ENCODE results near the gene BRIX1.
A peak's percentile ranks its signal among the peaks of the same experiment; 100 is the strongest.

Gene BRIX1, protein sequence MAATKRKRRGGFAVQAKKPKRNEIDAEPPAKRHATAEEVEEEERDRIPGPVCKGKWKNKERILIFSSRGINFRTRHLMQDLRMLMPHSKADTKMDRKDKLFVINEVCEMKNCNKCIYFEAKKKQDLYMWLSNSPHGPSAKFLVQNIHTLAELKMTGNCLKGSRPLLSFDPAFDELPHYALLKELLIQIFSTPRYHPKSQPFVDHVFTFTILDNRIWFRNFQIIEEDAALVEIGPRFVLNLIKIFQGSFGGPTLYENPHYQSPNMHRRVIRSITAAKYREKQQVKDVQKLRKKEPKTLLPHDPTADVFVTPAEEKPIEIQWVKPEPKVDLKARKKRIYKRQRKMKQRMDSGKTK

DNA sequence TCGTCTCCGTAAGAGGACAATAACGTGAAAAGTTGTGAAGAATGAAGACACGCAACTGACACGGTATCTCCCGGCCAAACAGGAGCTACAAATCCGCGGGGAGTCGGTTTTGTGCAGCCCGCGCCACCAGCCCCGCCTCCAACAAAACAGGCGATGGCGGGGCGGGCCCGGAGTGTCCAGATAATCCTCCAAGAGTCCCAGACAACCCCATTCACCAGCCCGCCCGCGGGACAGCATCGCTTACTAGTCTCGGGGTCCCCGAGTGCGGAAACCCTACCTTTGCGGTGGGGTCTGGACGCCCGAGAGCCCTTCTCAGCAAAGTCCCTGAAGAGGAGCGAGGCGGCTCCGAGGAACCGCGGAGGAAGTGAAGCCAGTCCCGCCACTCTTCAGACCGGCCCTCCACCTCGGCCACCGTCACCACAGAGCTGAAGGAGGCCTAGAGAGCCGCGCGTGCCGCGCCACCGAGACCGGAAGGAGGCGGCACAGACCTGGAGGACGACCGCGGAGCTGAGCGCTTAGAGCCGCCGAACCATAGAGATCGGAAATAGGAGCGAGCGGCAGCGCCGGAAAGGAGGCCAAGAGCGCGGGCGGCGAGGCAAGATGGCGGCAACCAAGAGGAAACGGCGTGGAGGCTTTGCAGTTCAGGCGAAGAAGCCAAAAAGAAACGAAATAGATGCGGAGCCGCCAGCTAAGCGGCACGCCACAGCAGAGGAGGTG lies at the start of gene BRIX1, which contains the start of gene RAD1:
Gene BRIX1 (plus strand): TSS at position 573 of the 717 bp plus-strand sequence. CDS start 28 bp downstream, at position 601.
Gene RAD1 (minus strand): TSS at position 366 of the 717 bp plus-strand sequence. CDS start 612 bp downstream, outside the sequence.
- no peaks in the 10 kb centered on the region for H3K27me3 ChIP-seq
- H3K27ac ChIP-seq: peak within 1 kb of the TSS; percentile 96
- H3K9ac ChIP-seq: peak within 1 kb of the TSS; percentile 98
- H4K20me1 ChIP-seq: peaks cover 37% of the 10 kb centered on the region; the same call in 1 of the 2 replicates
- peaks cover 40% of the 10 kb centered on the region for H3K4me1 ChIP-seq
- no peak for TF ChIP-seq Cebpa-rat (IDR thresholded peaks at IDR 0.05)
- H3K4me2 ChIP-seq: peak within 1 kb of the TSS; percentile 95
- H3K4me3 ChIP-seq: peak within 1 kb of the TSS; percentile 100
- no peaks in the 10 kb centered on the region for H3K9me3 ChIP-seq
- H3K36me3 ChIP-seq: peaks cover 54% of the 10 kb centered on the region

DNA sequence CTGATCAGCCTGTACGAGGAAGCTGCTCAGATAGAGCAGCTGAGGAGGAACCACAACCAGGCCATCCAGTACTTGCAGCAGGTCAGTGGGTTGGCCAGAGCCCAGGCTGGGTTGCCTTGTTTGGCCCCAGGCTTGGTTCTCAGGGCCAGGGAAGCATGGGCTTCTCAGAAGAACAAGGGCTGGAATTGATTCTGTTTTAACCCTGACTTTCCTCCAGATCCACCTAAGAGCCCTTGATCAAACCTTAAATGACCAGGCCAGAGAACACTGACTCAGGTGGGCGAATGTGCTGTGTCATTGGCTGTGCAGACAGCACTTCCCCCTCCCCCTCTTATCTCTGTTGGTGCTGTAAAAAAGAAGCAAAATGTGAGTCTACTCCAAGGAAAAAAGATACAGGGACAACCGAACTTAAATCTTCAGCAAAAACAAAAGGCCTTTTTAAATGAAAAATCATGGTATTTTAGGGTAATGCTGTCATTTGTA lies 48.5 kb upstream of the BRIX1 start:
- Histone ChIP-seq H4K20me1 (no peaks in the 10 kb centered on the region), H3K4me2 (no peak overlapping the region), H3K9me3 (no peaks in the 10 kb centered on the region), H3K4me3 (no peak overlapping the region), H3K27ac (no peak overlapping the region), H3K4me1 (peaks cover 20% of the 10 kb centered on the region), H3K9ac (no peak overlapping the region), H3K27me3 (no peaks in the 10 kb centered on the region), H3K36me3 (no peaks in the 10 kb centered on the region)
- no peak for TF ChIP-seq Cebpa-rat (IDR thresholded peaks at IDR 0.05)

DNA sequence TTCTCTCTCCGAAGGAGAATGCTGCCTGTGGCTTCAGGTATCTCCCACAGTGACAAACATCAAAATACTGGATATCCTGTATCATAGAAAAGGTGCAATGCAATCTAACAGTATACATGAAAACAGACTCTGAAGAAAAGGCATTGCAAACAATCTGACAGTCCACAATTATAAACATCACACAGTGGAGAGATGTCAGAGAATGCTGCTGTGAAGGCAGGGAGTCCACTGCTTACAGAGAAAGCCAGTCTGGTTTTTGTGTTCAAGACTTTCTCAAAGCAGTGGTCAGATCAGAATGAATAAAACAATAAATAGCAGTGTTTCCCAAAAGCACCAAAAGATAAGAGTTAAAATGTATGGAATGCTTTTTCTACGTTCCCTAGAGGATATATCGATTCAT lies 47.9 kb upstream of the BRIX1 start:
- H3K9me3 ChIP-seq: no peaks in the 10 kb centered on the region
- peaks cover 18% of the 10 kb centered on the region for H3K4me1 ChIP-seq
- no peak overlapping the region for H3K27ac ChIP-seq
- no peaks in the 10 kb centered on the region for H3K27me3 ChIP-seq
- H3K4me3 ChIP-seq: no peak overlapping the region
- H3K9ac ChIP-seq: no peak overlapping the region
- H3K36me3 ChIP-seq: no peaks in the 10 kb centered on the region
- no peaks in the 10 kb centered on the region for H4K20me1 ChIP-seq
- no peak overlapping the region for H3K4me2 ChIP-seq
- no peak for TF ChIP-seq Cebpa-rat (IDR thresholded peaks at IDR 0.05)

DNA sequence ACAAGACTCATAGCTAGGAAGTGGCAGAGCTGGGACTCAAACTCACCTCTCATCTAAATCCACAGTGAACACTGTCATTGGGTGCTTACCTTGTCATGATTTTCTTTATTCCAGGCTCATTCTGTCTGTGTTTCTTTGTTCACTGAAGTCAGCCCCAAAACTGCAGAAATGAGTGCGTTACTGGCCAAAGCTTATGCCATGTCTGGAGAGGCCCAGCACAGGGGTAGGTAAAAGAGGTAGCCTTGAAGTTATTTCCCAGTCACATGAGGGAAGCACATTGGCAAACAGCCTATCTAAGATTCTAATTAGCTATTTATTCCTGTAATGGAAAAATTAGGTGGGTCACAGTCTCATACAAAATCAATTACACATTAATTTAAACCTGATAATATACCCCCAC lies 46.7 kb upstream of the BRIX1 start:
- Histone ChIP-seq H3K27me3 (no peaks in the 10 kb centered on the region), H3K9me3 (no peaks in the 10 kb centered on the region), H4K20me1 (no peaks in the 10 kb centered on the region), H3K9ac (no peak overlapping the region), H3K4me3 (no peak overlapping the region), H3K36me3 (no peaks in the 10 kb centered on the region), H3K4me2 (no peak overlapping the region), H3K4me1 (peaks cover 7% of the 10 kb centered on the region), H3K27ac (no peak overlapping the region)
- no peak for TF ChIP-seq Cebpa-rat (IDR thresholded peaks at IDR 0.05)

DNA sequence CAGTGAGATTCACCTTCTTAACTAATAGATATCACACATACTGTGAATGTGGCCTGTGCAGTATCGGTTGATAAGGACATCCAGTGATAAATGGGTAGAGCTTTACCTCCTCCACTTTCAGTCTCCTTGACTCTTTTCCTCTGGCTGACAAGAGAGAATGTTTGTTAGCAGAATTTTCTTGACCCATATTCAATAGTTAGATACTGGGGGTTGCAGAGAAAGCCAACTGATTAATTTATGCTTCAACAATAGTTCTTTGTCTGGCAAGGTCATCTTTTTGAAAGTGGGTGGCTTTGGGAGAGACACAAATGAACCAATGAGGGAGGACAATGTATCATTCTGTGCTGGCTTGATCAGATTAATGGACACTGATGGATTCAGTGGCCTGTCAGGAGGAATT lies 46.3 kb upstream of the BRIX1 start:
- Histone ChIP-seq H3K27me3 (no peaks in the 10 kb centered on the region), H3K36me3 (no peaks in the 10 kb centered on the region), H3K4me2 (no peak overlapping the region), H3K4me1 (peaks cover 3% of the 10 kb centered on the region; the same call in 1 of the 2 replicates), H3K9me3 (no peaks in the 10 kb centered on the region), H3K9ac (no peak overlapping the region), H4K20me1 (no peaks in the 10 kb centered on the region), H3K27ac (no peak overlapping the region), H3K4me3 (no peak overlapping the region)
- no peak for TF ChIP-seq Cebpa-rat (IDR thresholded peaks at IDR 0.05)

DNA sequence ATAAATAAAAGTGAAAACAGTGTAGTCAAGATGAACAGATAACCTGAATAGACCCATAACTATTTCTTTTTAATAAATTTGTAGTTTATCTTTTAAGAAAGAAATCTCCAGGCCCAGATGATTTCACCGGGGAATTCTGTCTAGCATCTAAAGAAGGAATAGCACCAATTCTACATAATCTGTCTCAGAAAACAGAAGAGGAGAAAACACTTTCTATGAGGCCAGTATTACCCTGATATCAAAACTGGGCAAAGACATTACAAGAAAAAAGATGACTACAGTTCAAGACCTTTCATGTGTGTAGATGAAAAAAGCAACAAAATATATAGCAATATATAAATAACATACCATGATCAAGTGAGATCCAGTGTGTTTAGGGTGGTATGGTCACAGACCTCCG lies 45.1 kb upstream of the BRIX1 start:
- TF ChIP-seq Cebpa-rat (IDR thresholded peaks at IDR 0.05): no peak
- Histone ChIP-seq H3K4me3 (no peak overlapping the region), H3K27me3 (no peaks in the 10 kb centered on the region), H3K9ac (no peak overlapping the region), H3K27ac (no peak overlapping the region), H3K4me1 (no peaks in the 10 kb centered on the region), H3K9me3 (peaks cover 2% of the 10 kb centered on the region), H3K4me2 (no peak overlapping the region), H4K20me1 (no peaks in the 10 kb centered on the region), H3K36me3 (no peaks in the 10 kb centered on the region)

DNA sequence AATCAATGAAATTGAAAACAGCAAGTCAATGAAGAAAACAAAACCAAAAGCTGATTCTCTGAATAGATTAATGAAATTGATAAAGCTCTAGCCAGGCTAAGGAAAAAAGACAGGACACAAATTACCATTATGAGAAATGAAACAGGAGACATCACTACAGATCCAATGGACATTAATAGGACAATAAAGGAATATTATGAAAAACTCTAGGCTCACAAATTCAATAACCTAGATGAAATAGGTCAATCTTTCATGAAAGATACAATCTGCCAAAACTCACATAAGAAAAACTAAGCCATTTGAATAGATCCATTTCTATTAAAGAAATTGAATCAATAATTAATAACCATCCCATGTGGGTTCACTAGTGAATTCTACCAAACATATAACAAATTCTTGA lies 39.2 kb upstream of the BRIX1 start:
- TF ChIP-seq Cebpa-rat (IDR thresholded peaks at IDR 0.05): no peak
- H3K9ac ChIP-seq: no peak overlapping the region
- H3K27me3 ChIP-seq: no peaks in the 10 kb centered on the region
- H3K9me3 ChIP-seq: peaks cover 4% of the 10 kb centered on the region
- H3K4me2 ChIP-seq: no peak overlapping the region
- H3K4me3 ChIP-seq: no peak overlapping the region
- no peaks in the 10 kb centered on the region for H4K20me1 ChIP-seq
- H3K4me1 ChIP-seq: no peaks in the 10 kb centered on the region
- H3K36me3 ChIP-seq: no peaks in the 10 kb centered on the region
- no peak overlapping the region for H3K27ac ChIP-seq

DNA sequence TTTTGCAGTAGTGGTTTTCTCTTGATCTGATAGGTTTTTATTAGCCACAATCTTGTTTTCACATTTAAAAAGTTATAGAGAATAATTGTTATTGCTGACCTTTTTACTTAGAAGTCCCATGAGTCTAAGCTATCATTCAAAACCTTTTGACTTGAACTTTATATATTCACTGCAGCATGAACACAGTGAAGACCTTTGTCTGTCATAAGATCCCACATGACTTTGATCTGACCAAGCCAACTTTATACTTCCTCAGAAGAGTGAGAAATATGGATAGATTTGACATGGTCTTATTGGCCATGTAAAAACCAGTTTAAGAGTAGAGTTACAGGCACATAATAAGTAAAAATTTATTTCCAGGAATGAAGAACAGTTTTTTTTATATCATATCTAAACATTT lies 34.3 kb upstream of the BRIX1 start:
- Histone ChIP-seq H3K4me2 (no peak overlapping the region), H3K27ac (no peak overlapping the region), H3K27me3 (no peaks in the 10 kb centered on the region)

DNA sequence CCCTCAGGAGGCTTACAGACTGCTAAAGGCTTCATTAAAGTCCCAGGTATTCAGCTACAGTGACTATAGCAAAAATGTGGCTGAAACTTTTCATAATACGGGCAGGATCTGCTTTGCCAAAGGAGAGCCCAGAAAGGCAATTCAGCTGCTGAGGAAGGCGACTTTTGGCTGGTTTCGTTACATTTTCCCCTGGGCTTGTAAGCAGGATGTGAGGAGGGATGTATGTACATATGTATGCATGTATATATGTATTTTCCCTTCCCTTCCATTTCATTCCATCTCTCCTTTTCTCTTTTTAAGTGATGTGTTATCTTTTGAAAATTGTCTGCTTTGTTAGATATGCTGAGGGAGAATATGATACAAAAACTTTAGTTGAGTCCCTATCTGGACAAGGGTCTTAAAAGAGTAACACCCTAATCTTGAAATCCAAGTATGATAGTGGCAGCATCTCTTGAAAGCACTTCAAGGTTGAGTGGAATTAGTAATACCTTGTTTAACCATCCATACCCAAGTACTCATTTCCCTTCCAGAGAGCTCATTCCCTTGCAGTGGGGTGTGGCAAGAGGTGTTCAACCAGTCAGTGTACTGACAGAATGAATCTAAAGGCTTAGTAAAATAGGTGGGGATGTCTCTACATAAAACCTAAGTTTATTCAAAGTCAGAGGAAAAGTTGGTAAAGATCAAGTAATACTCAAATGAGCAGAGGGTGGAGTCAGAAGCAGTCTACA lies 29.0 kb upstream of the BRIX1 start:
- H4K20me1 ChIP-seq: no peaks in the 10 kb centered on the region
- no peak overlapping the region for H3K27ac ChIP-seq
- H3K4me2 ChIP-seq: no peak overlapping the region
- no peak overlapping the region for H3K4me3 ChIP-seq
- no peaks in the 10 kb centered on the region for H3K36me3 ChIP-seq
- no peaks in the 10 kb centered on the region for H3K27me3 ChIP-seq
- H3K9me3 ChIP-seq: no peaks in the 10 kb centered on the region
- H3K4me1 ChIP-seq: no peaks in the 10 kb centered on the region
- no peak for TF ChIP-seq Cebpa-rat (IDR thresholded peaks at IDR 0.05)
- H3K9ac ChIP-seq: no peak overlapping the region

More for the DNA sequence above, 34.3 kb upstream of the BRIX1 start:
- no peaks in the 10 kb centered on the region for H3K4me1 ChIP-seq
- TF ChIP-seq Cebpa-rat (IDR thresholded peaks at IDR 0.05): no peak
- H4K20me1 ChIP-seq: no peaks in the 10 kb centered on the region
- no peaks in the 10 kb centered on the region for H3K9me3 ChIP-seq
- H3K4me3 ChIP-seq: no peak overlapping the region
- no peaks in the 10 kb centered on the region for H3K36me3 ChIP-seq
- H3K9ac ChIP-seq: no peak overlapping the region
